ENCODE measurements around the gene ACACA. TPM values are rescaled to one million over a fixed set of nuclear protein-coding genes. Genes with fewer than 3 reads are reported as not detected.

The ACACA gene
- polyA plus RNA-seq, 1 donor: 39.9 TPM

GRCh38 chr17:37133136-37133535 is 273.5 kb downstream of the ACACA start:
- no peak for DNase-seq

GRCh38 chr17:37131669-37132611 is 274.7 kb downstream of the ACACA start:
- no peak for DNase-seq

GRCh38 chr17:37130984-37131446 is 275.6 kb downstream of the ACACA start:
- peak; percentile 61 for DNase-seq

GRCh38 chr17:37124821-37125173 is 281.8 kb downstream of the ACACA start:
- no peak for DNase-seq

GRCh38 chr17:37123941-37124820 is 282.5 kb downstream of the ACACA start:
- DNase-seq: no peak

GRCh38 chr17:37123386-37123785 is 283.2 kb downstream of the ACACA start:
- no peak for DNase-seq

- no peak for DNase-seq
These were observed 285.0 kb downstream of the ACACA start for GRCh38 chr17:37121616-37122015.

- no peak for DNase-seq
These were observed 288.1 kb downstream of the ACACA start for GRCh38 chr17:37118366-37119137.

- no peak for DNase-seq
These were observed 289.1 kb downstream of the ACACA start for GRCh38 chr17:37117373-37118142.

- DNase-seq: no peak
These were observed 289.9 kb downstream of the ACACA start for GRCh38 chr17:37116671-37117185.

GRCh38 chr17:37111329-37111728 is 295.3 kb downstream of the ACACA start:
- no peak for DNase-seq

GRCh38 chr17:37110746-37111145 is 295.9 kb downstream of the ACACA start:
- no peak for DNase-seq

GRCh38 chr17:37109731-37110710 is 296.6 kb downstream of the ACACA start:
- no peak for DNase-seq

GRCh38 chr17:37109106-37109505 is 297.5 kb downstream of the ACACA start:
- no peak for DNase-seq

GRCh38 chr17:37107406-37108083 is 299.1 kb downstream of the ACACA start:
- DNase-seq: no peak

- DNase-seq: no peak
These were observed 300.6 kb downstream of the ACACA start for GRCh38 chr17:37106049-37106448.

GRCh38 chr17:37103231-37103630 is 303.4 kb downstream of the ACACA start:
- DNase-seq: no peak

GRCh38 chr17:37101306-37101705 is 305.3 kb downstream of the ACACA start:
- no peak for DNase-seq

GRCh38 chr17:37100231-37100630 is 306.4 kb downstream of the ACACA start:
- no peak for DNase-seq
